ENCODE results near the gene LENEP.
"Not testable (repeated sequence)": the region's sequence is repeated elsewhere in the genome, so short reads cannot be mapped to it uniquely, and the experiment has no call there.

Gene LENEP

GRCh38 chr1:154975409-154976059, 17.9 kb upstream of the LENEP start:
- DNase-seq, result peak; percentile 82 to 90 (median 84)

DNA sequence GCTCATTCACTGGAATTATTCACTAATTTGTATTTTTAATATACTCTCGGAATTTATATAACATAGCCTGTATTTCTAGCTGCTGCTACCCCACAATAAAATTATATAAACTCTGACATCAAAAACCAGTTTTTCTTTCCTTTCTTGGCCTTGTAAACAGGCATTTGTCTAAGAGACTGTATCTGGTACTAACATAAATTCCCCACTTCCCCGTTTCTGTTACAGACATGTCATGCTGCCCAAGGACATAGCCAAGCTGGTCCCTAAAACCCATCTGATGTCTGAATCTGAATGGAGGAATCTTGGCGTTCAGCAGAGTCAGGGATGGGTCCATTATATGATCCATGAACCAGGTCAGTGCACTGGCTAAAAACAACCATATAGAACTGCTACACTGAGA, 15.6 kb upstream of the LENEP start:
- peak in 1 of 3 donors; percentile 29 for DNase-seq

- no peak for DNase-seq
These were observed 15.0 kb upstream of the LENEP start for GRCh38 chr1:154978360-154978759.

- no peak for DNase-seq
These were observed 11.0 kb upstream of the LENEP start for GRCh38 chr1:154982341-154982740.

DNA sequence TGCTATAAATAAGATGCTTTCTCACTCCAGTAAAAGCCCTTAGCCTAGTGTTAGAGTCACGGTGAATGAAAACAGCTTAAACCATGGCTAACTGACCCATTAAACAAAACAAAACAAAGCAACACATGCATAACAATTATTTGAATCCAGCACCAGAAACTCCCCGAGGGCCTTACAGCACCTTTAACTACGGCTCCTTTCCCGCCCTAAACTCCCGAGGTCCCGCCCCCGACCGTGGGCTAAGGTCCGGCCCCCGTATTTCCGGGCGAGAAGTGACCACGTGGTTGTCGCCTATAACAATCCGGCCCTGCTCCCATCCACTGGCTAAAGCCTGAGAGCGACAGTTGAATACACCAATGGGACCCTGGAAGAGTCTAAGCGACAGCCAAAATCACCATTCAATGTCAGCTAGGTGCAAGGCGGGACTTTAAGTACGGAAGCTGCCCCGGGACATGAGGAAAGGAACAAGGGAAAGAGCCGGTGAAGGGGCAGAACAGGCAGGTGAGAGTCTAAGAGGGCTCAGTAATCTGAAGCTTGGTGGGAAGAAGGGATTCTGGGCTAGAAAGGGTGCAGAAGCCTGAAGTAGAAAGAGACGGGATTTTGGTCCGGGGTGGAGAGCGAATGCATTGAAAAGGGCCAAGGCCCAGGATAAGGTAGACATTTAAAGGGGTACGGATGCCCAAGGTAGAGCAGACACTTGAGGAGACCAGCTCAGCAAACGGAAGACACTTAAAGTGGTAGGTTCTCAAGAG, 10.3 kb upstream of the LENEP start, which contains the start of gene FLAD1:
FLAD1 (plus strand) TSS at position 448 of the 752 bp plus-strand sequence. CDS start 351 bp downstream, outside the sequence.
- peak; percentile 98 to 99 (median 99) for DNase-seq

- DNase-seq, result no peak
These were observed 9.5 kb upstream of the LENEP start for GRCh38 chr1:154983776-154984466.

GRCh38 chr1:154986736-154987135, 6.7 kb upstream of the LENEP start:
- DNase-seq, result not testable (repeated sequence)

DNA sequence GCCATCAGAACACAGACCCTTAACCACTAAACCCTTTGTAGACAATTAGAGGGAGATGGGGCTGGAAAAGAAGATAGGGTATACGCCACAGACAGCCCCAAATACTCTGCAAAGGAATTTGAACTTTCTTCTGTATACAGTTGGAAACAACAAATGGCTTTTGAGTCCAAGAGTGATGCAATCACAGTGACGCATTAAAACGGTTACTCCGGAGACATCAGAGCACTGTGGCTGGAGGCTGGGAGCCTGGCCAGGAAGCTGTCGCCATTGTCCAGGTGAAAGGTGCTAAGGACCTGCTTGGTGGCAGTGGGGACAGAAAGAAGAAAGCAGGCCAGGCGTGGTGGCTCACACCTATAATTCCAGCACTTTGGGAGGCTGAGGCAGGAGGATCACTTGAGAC, 6.1 kb upstream of the LENEP start:
- no peak for DNase-seq

- DNase-seq, result no peak
These were observed 5.1 kb upstream of the LENEP start for GRCh38 chr1:154988058-154988954.

GRCh38 chr1:154989195-154989860, 4.1 kb upstream of the LENEP start:
- DNase-seq, result no peak

DNA sequence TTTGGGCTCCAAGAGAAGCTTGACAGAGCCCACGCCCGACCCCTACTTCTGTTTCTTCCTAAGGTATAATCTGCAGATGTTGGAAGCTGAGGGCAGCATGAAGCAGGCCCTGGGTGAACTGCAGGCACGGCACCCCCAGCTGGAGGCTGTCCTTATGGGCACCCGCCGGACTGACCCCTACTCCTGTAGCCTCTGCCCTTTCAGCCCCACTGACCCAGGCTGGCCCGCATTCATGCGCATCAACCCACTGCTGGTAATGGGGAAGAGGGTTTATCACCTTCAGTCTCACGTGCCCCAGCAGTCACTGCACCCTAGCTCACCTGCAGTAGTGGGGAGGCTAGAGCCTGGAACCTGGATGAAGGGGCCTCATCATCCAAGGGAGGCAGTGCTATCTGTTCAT, 3.1 kb upstream of the LENEP start:
- no peak for DNase-seq

GRCh38 chr1:154992721-154993571, 440 bp upstream of the LENEP start:
- DNase-seq, result no peak

DNA sequence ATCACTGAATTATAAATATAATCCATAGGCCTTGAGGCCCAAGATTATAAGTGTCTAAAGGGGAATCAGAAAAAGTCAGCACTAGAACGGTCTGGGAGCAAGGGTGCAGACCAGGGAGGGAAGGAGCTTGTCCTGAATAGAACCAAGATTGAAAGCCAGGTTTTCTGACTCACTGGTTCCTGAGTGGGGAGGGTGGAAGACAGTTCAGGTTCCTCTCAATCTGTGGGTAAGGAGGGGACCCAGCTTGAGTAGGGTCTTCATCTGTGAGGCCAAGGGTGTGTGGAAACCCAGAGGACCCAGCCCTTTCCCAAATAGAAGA, 842 bp downstream of the LENEP start:
- no peak for DNase-seq

- no peak for DNase-seq
These were observed 1.2 kb downstream of the LENEP start for GRCh38 chr1:154994591-154994990.

GRCh38 chr1:154995301-154995983, 2.1 kb downstream of the LENEP start:
- DNase-seq, result peak; percentile 74 to 80 (median 75)

GRCh38 chr1:154996966-154997701, 3.7 kb downstream of the LENEP start:
- DNase-seq, result peak; percentile 68 to 74 (median 74)

GRCh38 chr1:154998201-154998780, 4.9 kb downstream of the LENEP start:
- DNase-seq, result no peak

DNA sequence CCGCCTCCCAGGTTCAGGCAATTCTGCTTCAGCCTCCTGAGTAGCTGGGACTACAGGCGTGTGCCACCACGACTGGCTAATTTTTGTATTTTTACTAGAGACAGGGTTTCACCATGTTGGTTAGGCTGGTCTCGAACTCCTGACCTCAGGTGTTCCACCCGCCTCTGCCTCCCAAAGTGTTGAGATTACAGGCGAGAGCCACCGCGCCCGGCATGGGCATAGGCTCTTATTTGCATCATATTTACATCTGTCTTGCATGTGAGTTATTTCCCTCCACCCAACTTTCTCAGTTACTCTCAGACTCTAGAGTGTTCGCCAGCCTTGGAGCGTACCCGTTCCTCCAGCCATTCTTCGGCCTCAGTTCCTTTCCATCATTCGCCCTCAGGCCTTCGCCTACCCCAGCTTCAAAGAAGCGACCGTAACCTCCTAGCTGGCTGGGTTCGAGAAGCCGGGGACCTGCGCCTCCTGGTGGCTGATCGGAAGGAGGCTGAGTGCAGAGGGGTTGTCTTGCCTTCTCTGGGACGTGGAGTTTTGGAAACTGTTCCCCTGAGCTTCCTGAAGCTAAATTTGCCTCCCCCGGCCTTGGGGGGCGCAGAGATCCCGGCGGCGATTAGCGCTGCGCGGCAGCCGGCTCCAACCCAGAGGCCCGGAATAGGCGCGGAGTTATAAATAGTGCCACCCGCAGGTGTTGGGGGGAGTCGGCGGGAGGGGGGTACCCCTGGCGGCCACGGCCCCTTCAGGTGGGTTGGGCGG, 5.6 kb downstream of the LENEP start:
- DNase-seq, result peak; percentile 64 to 79 (median 68)

Data from suppressor macrophage treated with lipopolysaccharide for 1 hour (primary cell).